Mucosa of rectum (tissue), 2 donors: ENCODE data around the gene PLXNC1.
A peak's percentile ranks its signal among the peaks of the same experiment; 100 is the strongest.

Source experiments
- H3K27ac ChIP-seq, 2 donors: one replicate each; pipeline ENCODE4 v1.7.0; 2013; ENCODE audit warnings: inconsistent platforms in 2 of 2, low read depth in 2 of 2, low read length in 2 of 2
- H3K27me3 ChIP-seq, 2 donors: one replicate each; pipeline ENCODE4 v1.7.0; 2013; ENCODE audit warnings: low read length in 2 of 2; ENCODE audit not compliant: control insufficient read depth in 2 of 2, insufficient read depth in 2 of 2
- H3K36me3 ChIP-seq, 2 donors: one replicate each; pipeline ENCODE4 v1.7.0; 2013; ENCODE audit warnings: low read length in 2 of 2; ENCODE audit not compliant: control insufficient read depth in 2 of 2, insufficient read depth in 2 of 2
- H3K4me1 ChIP-seq, 2 donors: one replicate each; pipeline ENCODE4 v1.7.0; 2013; ENCODE audit warnings: low read length in 2 of 2, mild to moderate bottlenecking in 1 of 2; ENCODE audit not compliant: control insufficient read depth in 2 of 2, insufficient read depth in 2 of 2
- H3K4me3 ChIP-seq, 2 donors: one replicate each; pipeline ENCODE4 v1.7.0; 2013; ENCODE audit warnings: low read length in 2 of 2
- H3K9ac ChIP-seq, 2 donors: one replicate each; pipeline ENCODE4 v1.7.0; 2013; ENCODE audit warnings: low read length in 2 of 2, low read depth in 1 of 2, mild to moderate bottlenecking in 1 of 2
- H3K9me3 ChIP-seq, 2 donors: one replicate each; pipeline ENCODE4 v1.7.0; 2013; ENCODE audit warnings: low read length in 2 of 2; ENCODE audit not compliant: control insufficient read depth in 2 of 2
- donor health status: healthy.
- donor health status: Normal muscosa, but diverticular disease.

Gene PLXNC1

GRCh38 chr12:94178054-94178453, 29.7 kb downstream of the PLXNC1 start:
- Histone ChIP-seq H3K9me3 (no peaks in the 10 kb centered on the region), H3K27ac (no peak overlapping the region), H3K4me3 (no peak overlapping the region), H3K9ac (no peak overlapping the region), H3K36me3 (no peaks in the 10 kb centered on the region), H3K27me3 (no peaks in the 10 kb centered on the region), H3K4me1 (peaks cover 7 to 10% of the 10 kb centered on the region in 2 donors)

GRCh38 chr12:94178882-94179281, 30.5 kb downstream of the PLXNC1 start:
- Histone ChIP-seq H3K4me3 (no peak overlapping the region), H3K9ac (no peak overlapping the region), H3K27ac (no peak overlapping the region), H3K36me3 (no peaks in the 10 kb centered on the region), H3K9me3 (no peaks in the 10 kb centered on the region), H3K27me3 (no peaks in the 10 kb centered on the region), H3K4me1 (peaks cover 7 to 15% of the 10 kb centered on the region in 2 donors)

GRCh38 chr12:94179723-94180122, 31.3 kb downstream of the PLXNC1 start:
- Histone ChIP-seq H3K9me3 (no peaks in the 10 kb centered on the region), H3K4me1 (peaks cover 2 to 20% of the 10 kb centered on the region in 2 donors), H3K36me3 (no peaks in the 10 kb centered on the region), H3K4me3 (no peak overlapping the region), H3K27me3 (no peaks in the 10 kb centered on the region), H3K9ac (no peak overlapping the region), H3K27ac (no peak overlapping the region)

GRCh38 chr12:94180558-94181296, 32.4 kb downstream of the PLXNC1 start:
- Histone ChIP-seq H3K27me3 (no peaks in the 10 kb centered on the region), H3K9ac (no peak overlapping the region), H3K36me3 (no peaks in the 10 kb centered on the region), H3K9me3 (no peaks in the 10 kb centered on the region), H3K27ac (peak overlapping the region in 1 of 2 donors; percentile 42), H3K4me1 (peaks cover 2 to 27% of the 10 kb centered on the region in 2 donors), H3K4me3 (no peak overlapping the region)

- H3K27ac ChIP-seq, result peak overlapping the region in 1 of 2 donors; percentile 64
Measured at GRCh38 chr12:94182986-94183707, 34.8 kb downstream of the PLXNC1 start.

GRCh38 chr12:94183708-94184379, 35.5 kb downstream of the PLXNC1 start:
- Histone ChIP-seq H3K36me3 (no peaks in the 10 kb centered on the region), H3K4me3 (peak overlapping the region in 1 of 2 donors; percentile 43), H3K27me3 (no peaks in the 10 kb centered on the region), H3K9ac (no peak overlapping the region), H3K4me1 (peaks cover 2 to 27% of the 10 kb centered on the region in 2 donors), H3K9me3 (no peaks in the 10 kb centered on the region), H3K27ac (peak overlapping the region in 1 of 2 donors; percentile 64)

More at GRCh38 chr12:94182986-94183707, 34.8 kb downstream of the PLXNC1 start:
- H3K9me3 ChIP-seq, result no peaks in the 10 kb centered on the region
- no peaks in the 10 kb centered on the region for H3K36me3 ChIP-seq
- H3K4me3 ChIP-seq, result peak overlapping the region in 1 of 2 donors; percentile 43
- no peak overlapping the region for H3K9ac ChIP-seq
- peaks cover 2 to 27% of the 10 kb centered on the region in 2 donors for H3K4me1 ChIP-seq
- no peaks in the 10 kb centered on the region for H3K27me3 ChIP-seq

GRCh38 chr12:94184995-94185719, 36.8 kb downstream of the PLXNC1 start:
- peak overlapping the region in 1 of 2 donors; percentile 27 for H3K27ac ChIP-seq
- peaks cover 2 to 27% of the 10 kb centered on the region in 2 donors for H3K4me1 ChIP-seq
- no peaks in the 10 kb centered on the region for H3K9me3 ChIP-seq
- H3K27me3 ChIP-seq, result no peaks in the 10 kb centered on the region
- H3K4me3 ChIP-seq, result no peak overlapping the region
- peak overlapping the region in 1 of 2 donors; percentile 9 for H3K9ac ChIP-seq
- no peaks in the 10 kb centered on the region for H3K36me3 ChIP-seq

GRCh38 chr12:94185801-94186200, 37.4 kb downstream of the PLXNC1 start:
- Histone ChIP-seq H3K4me3 (no peak overlapping the region), H3K4me1 (peaks cover 0 to 24% of the 10 kb centered on the region in 2 donors), H3K9me3 (no peaks in the 10 kb centered on the region), H3K27me3 (no peaks in the 10 kb centered on the region), H3K9ac (no peak overlapping the region), H3K36me3 (no peaks in the 10 kb centered on the region), H3K27ac (no peak overlapping the region)

DNA sequence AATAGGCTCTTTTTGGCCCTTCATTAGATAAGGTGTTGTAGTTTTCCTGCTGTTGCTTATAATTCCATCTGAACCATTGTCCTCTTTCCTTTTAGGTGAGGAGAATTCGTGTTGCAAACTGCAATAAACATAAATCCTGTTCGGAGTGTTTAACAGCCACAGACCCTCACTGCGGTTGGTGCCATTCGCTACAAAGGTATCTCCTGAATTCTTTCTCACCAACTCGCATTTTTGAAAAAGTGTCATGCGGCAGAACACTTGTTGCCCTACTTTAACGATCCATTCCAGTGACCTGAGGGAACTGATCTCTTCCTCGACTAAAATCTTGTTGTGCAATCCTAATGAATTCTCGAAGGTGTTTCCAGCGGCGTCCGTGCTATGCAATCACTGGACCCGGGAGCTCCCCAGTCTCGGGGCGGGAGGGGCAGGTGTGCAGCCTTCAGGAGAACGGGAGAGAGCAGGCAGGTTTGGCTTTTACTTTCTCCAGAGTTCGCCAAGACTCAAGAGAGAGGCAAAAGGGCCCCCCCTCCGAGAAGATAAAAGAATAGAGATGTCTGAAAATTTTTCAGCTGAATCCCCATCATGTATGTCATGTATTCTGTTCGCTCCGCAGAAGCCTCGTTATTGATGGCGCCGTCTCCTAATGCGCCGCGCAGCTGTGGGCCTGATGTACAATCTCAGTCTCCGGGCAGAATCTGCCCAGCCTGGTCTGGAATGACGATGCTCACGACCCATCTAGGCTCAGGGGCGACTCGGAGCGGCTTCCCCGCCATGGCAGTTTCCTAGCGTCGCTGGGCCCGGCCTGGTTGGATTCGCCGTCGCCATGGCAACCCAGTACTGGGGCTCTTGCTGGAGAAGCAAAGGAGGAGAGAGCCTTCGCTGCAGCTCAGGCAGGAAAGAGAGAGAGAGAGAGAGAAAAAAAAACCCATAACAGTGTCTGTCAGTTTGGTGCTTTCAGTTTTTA, 38.2 kb downstream of the PLXNC1 start:
- H3K4me3 ChIP-seq, result no peak overlapping the region
- H3K27me3 ChIP-seq, result no peaks in the 10 kb centered on the region
- no peak overlapping the region for H3K9ac ChIP-seq
- no peaks in the 10 kb centered on the region for H3K9me3 ChIP-seq
- no peaks in the 10 kb centered on the region for H3K36me3 ChIP-seq
- H3K4me1 ChIP-seq, result peaks cover 0 to 23% of the 10 kb centered on the region in 2 donors
- H3K27ac ChIP-seq, result no peak overlapping the region
